MCF 10A (cell line): ENCODE results near the gene CAPN3. TPM values are rescaled to one million over a fixed set of nuclear protein-coding genes. Genes with fewer than 3 reads are reported as not detected.

Experiments
- BruUV-seq: library from RNA; stranded (reverse); fragments of 400-500 nt; replicated peaks from 2 replicates; lab custom pipeline; 2021; lab: Mats Ljungman, UMichigan
- CTCF ChIA-PET: fragments of 300-600 bp; sonication (Branson Sonifier 250); formaldehyde crosslinking; extraction: SDS; loops from one replicate; lab custom pipeline; 2021; ENCODE audit warnings: antibody characterized with exemption, inconsistent platforms; lab: Yijun Ruan, JAX
- POLR2A ChIA-PET: fragments of 300-600, 350-650 bp; sonication (Branson Sonifier 250); formaldehyde crosslinking; extraction: SDS; loops from one replicate; lab custom pipeline; 2020; ENCODE audit warnings: antibody characterized with exemption, inconsistent platforms; lab: Yijun Ruan, JAX
- DNase-seq: peaks from one replicate; pipeline ENCODE4 v3.0.0-alpha.2; 2018; ENCODE audit not compliant: unreplicated experiment
- H3K27ac Mint-ChIP-seq: one replicate; pipeline ENCODE4 v1.8.0; 2022; ENCODE audit warnings: mild to moderate bottlenecking, low read depth, mixed read lengths; ENCODE audit not compliant: unreplicated experiment
- H3K27me3 Mint-ChIP-seq: one replicate; pipeline ENCODE4 v1.8.0; 2022; ENCODE audit warnings: mixed read lengths; ENCODE audit not compliant: insufficient read depth, unreplicated experiment
- H3K36me3 Mint-ChIP-seq: one replicate; pipeline ENCODE4 v1.8.0; 2022; ENCODE audit warnings: mild to moderate bottlenecking, moderate library complexity, mixed read lengths; ENCODE audit not compliant: insufficient read depth, unreplicated experiment
- H3K4me1 Mint-ChIP-seq: one replicate; pipeline ENCODE4 v1.8.0; 2022; ENCODE audit warnings: mixed read lengths; ENCODE audit not compliant: insufficient read depth, unreplicated experiment
- H3K4me3 Mint-ChIP-seq: one replicate; pipeline ENCODE4 v1.8.0; 2022; ENCODE audit warnings: mild to moderate bottlenecking, moderate library complexity, mixed read lengths; ENCODE audit not compliant: unreplicated experiment
- H3K9me3 Mint-ChIP-seq: one replicate; pipeline ENCODE4 v1.8.0; 2022; ENCODE audit warnings: mixed read lengths; ENCODE audit not compliant: unreplicated experiment
- intact Hi-C: fragments of 100-400 bp; cut with micrococcal nuclease; formaldehyde crosslinking; loops from 2 replicates; pipeline ENCODE4 v1.14.1; 2022
- total RNA-seq: library from RNA; stranded (reverse); gene quantifications from 2 replicates; pipeline ENCODE4 v1.2.3, GENCODE V29; 2022
- TF ChIP-seq, protein P1 (sequence below): fragments of 200-600 bp; IDR thresholded peaks from one replicate; pipeline ENCODE4 v1.8.0; 2022; ENCODE audit warnings: antibody characterized with exemption, mild to moderate bottlenecking; ENCODE audit not compliant: unreplicated experiment

The CAPN3 gene
- total RNA-seq, 1 experiment from 2014 or later, result 4.7 TPM

GRCh38 chr15:42387603-42388002 lies 28.3 kb downstream of the CAPN3 start:
- Mint-ChIP-seq H3K27me3 (no peaks in the 10 kb centered on the region), H3K4me1 (no peaks in the 10 kb centered on the region), H3K36me3 (no peaks in the 10 kb centered on the region), H3K27ac (no peak overlapping the region), H3K4me3 (no peak overlapping the region), H3K9me3 (no peaks in the 10 kb centered on the region)
- TF ChIP-seq, protein P1, sequence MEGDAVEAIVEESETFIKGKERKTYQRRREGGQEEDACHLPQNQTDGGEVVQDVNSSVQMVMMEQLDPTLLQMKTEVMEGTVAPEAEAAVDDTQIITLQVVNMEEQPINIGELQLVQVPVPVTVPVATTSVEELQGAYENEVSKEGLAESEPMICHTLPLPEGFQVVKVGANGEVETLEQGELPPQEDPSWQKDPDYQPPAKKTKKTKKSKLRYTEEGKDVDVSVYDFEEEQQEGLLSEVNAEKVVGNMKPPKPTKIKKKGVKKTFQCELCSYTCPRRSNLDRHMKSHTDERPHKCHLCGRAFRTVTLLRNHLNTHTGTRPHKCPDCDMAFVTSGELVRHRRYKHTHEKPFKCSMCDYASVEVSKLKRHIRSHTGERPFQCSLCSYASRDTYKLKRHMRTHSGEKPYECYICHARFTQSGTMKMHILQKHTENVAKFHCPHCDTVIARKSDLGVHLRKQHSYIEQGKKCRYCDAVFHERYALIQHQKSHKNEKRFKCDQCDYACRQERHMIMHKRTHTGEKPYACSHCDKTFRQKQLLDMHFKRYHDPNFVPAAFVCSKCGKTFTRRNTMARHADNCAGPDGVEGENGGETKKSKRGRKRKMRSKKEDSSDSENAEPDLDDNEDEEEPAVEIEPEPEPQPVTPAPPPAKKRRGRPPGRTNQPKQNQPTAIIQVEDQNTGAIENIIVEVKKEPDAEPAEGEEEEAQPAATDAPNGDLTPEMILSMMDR, result no peak
- no TSS peak for BruUV-seq
- POLR2A ChIA-PET, result interaction anchor here (1.3 kb wide), 1 partner anchor 17 kb away, joined by 3 read pairs; no protein-coding TSS in a partner anchor
- DNase-seq, result no peak
- CTCF ChIA-PET, result no interaction called here
- intact Hi-C loops, result loop anchor here (10.0 kb wide), 1 partner anchor 113 kb away; the partner anchor contains the start of genes GANC and TMEM87A

GRCh38 chr15:42392309-42393024 lies 33.2 kb downstream of the CAPN3 start:
- Mint-ChIP-seq H3K36me3 (no peaks in the 10 kb centered on the region), H3K27ac (no peak overlapping the region), H3K4me1 (no peaks in the 10 kb centered on the region), H3K9me3 (no peaks in the 10 kb centered on the region), H3K27me3 (no peaks in the 10 kb centered on the region), H3K4me3 (no peak overlapping the region)
- intact Hi-C loops, result no loop called here
- no peak for DNase-seq
- CTCF ChIA-PET, result no interaction called here
- TF ChIP-seq, protein P1, result no peak
- no TSS peak for BruUV-seq
- POLR2A ChIA-PET, result no interaction called here

- Mint-ChIP-seq H3K9me3 (no peaks in the 10 kb centered on the region), H3K36me3 (no peaks in the 10 kb centered on the region), H3K27ac (no peak overlapping the region), H3K4me3 (no peak overlapping the region), H3K27me3 (no peaks in the 10 kb centered on the region), H3K4me1 (no peaks in the 10 kb centered on the region)
- ChIA-PET CTCF (no interaction called here), POLR2A (no interaction called here)
- intact Hi-C loops, result no loop called here
- BruUV-seq, result no TSS peak
- no peak for DNase-seq
- TF ChIP-seq, protein P1, result no peak
These were observed 34.8 kb downstream of the CAPN3 start for GRCh38 chr15:42394106-42394505.

DNA sequence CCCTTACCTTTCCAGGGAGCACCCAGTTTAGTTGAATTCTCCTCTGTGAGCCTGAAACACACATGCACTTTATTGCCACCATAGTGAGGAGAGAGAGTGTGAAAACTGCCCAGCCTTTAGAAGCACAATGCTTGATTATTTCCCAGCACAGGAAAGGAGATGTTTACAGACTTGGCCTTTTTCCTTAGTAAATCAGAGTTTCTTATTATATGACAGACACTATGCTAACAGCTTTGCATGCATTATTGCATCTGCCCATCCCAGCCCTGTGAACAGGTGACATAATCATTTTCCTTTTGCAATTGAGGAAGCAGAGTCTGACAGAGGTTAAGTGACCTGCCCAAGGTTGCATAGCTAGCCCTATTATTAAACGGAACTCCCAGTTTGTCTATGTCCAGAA lies 36.5 kb downstream of the CAPN3 start:
- Mint-ChIP-seq H3K9me3 (no peaks in the 10 kb centered on the region), H3K27me3 (no peaks in the 10 kb centered on the region), H3K36me3 (no peaks in the 10 kb centered on the region), H3K27ac (no peak overlapping the region), H3K4me3 (no peak overlapping the region), H3K4me1 (no peaks in the 10 kb centered on the region)
- intact Hi-C loops, result no loop called here
- BruUV-seq, result no TSS peak
- POLR2A ChIA-PET, result no interaction called here
- DNase-seq, result no peak
- CTCF ChIA-PET, result no interaction called here
- TF ChIP-seq, protein P1, result no peak
